Kidney capillary endothelial cell (primary cell): ENCODE data around the gene LBX2.

Experiments used
- DNase-seq: peaks from one replicate; pipeline ENCODE4 v3.0.0-alpha.2; 2018; ENCODE audit warnings: low spot score

The LBX2 gene

DNA sequence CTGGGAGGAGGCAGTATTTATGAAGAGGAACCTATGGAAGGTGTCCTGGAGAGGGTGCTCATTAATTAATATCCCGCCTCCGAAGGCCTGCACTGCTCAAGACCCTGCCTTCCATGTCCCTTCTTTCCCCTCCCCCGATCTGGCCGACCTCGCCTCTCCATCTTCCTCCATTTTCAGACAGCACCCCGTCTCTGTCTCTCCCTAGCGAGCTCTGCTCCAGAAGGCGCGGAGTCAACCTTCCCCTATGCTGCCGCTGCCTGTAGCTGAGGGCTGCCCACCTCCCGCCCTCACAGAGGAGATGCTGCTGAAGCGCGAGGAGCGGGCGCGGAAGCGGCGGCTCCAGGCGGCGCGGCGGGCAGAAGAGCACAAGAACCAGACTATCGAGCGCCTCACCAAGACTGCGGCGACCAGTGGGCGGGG lies 42.3 kb downstream of the LBX2 start:
- no peak for DNase-seq

- peak; percentile 96 for DNase-seq
These were observed 44.5 kb downstream of the LBX2 start, which contains the start of gene INO80B for GRCh38 chr2:74454654-74455511. Gene INO80B (plus strand): TSS chr2:74455087. CDS start chr2:74455117, 30 bp downstream.

GRCh38 chr2:74450570-74451190 lies 48.7 kb downstream of the LBX2 start:
- DNase-seq, result no peak

DNA sequence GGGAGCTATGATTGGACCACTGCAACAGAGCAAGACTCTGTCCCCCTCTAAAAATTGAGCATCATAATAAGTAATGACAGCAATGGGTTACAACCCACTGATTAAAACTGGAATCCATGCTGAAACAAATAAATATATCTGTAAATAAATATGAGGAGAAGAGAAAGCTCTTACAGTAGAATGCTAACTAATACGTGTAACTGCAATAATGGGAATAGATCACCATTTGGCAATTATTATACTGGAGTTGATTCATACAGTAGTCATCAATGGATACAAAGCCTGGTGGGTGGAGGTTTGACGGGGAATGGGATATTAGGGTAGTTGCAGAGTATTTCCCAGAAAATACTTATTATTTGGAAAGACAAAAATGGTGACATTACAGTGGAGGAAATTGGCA lies 50.6 kb downstream of the LBX2 start:
- no peak for DNase-seq
